Measurements from ENCODE around the gene BCL2L11. TPM values are rescaled to one million over a fixed set of nuclear protein-coding genes. Genes with fewer than 3 reads are reported as not detected.

BCL2L11 gene
- total RNA-seq, 1 donor from 2014 or later, result 19.3 TPM

DNA sequence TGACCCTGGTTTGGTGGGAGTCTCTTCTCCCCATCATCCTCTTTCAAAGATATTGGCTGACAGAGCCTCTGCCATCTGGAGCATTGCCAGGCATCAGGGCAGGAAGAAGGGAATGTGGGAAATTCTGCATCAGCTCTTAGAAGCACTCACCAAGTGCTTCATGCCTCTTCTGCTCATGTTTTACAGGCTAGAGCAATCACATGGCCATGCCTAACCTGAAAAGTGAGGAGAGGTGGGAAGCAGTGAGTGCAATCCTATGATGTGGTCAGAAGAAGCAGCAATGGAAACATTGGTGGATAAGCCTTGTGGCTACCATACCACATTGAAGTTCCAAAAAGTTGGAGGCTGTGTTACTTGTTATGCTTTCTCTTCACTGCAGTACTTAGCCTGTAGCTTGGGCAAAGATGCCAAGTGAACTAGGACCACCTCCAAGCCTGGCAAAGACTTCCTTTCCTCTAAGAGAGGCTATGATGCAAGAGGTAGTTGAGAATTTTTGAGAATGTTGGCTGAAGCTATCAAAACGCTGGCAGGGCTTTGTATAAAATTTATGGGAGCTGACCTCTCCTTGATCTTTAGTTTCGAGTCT, 64.1 kb downstream of the BCL2L11 start:
- H3K79me2 ChIP-seq (ENCODE audit: insufficient read depth, low read length), result no peaks in the 10 kb centered on the region
- H3K36me3 Mint-ChIP-seq (ENCODE audit: low read depth, unreplicated experiment), result no peaks in the 10 kb centered on the region
- TF ChIP-seq, protein P1, sequence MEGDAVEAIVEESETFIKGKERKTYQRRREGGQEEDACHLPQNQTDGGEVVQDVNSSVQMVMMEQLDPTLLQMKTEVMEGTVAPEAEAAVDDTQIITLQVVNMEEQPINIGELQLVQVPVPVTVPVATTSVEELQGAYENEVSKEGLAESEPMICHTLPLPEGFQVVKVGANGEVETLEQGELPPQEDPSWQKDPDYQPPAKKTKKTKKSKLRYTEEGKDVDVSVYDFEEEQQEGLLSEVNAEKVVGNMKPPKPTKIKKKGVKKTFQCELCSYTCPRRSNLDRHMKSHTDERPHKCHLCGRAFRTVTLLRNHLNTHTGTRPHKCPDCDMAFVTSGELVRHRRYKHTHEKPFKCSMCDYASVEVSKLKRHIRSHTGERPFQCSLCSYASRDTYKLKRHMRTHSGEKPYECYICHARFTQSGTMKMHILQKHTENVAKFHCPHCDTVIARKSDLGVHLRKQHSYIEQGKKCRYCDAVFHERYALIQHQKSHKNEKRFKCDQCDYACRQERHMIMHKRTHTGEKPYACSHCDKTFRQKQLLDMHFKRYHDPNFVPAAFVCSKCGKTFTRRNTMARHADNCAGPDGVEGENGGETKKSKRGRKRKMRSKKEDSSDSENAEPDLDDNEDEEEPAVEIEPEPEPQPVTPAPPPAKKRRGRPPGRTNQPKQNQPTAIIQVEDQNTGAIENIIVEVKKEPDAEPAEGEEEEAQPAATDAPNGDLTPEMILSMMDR (IDR thresholded peaks at IDR 0.05; ENCODE audit: insufficient read depth, low read depth, low read length), result no peak
- TF ChIP-seq EZH2 (IDR thresholded peaks at IDR 0.05; ENCODE audit: insufficient read depth, low read length), result no peak
- no peaks in the 10 kb centered on the region for H4K20me1 ChIP-seq (ENCODE audit: insufficient read depth, low read length)
- H3K9me3 ChIP-seq (ENCODE audit: insufficient read depth, low read depth, low read length), result no peaks in the 10 kb centered on the region
- no peak overlapping the region for H3K4me3 Mint-ChIP-seq (ENCODE audit: unreplicated experiment)
- H3K27me3 ChIP-seq (ENCODE audit: insufficient read depth, low read length), result peaks cover 3% of the 10 kb centered on the region
- H3K9me3 Mint-ChIP-seq (ENCODE audit: unreplicated experiment), result peaks cover 4% of the 10 kb centered on the region
- peaks cover 24% of the 10 kb centered on the region for H3K27me3 Mint-ChIP-seq (ENCODE audit: low read depth, unreplicated experiment)
- no peak overlapping the region for H3K4me2 ChIP-seq (ENCODE audit: low read length)
- no peak overlapping the region for H3K27ac Mint-ChIP-seq (ENCODE audit: unreplicated experiment)
- no peak overlapping the region for H3K9ac ChIP-seq (ENCODE audit: low read length)
- no peak overlapping the region for H2AFZ ChIP-seq (ENCODE audit: low read depth, low read length)
- H3K4me1 Mint-ChIP-seq (ENCODE audit: low read depth, unreplicated experiment), result no peaks in the 10 kb centered on the region
- no peak overlapping the region for H3K27ac ChIP-seq (ENCODE audit: low read depth, low read length)
- H3K4me1 ChIP-seq (ENCODE audit: insufficient read depth, low read length), result no peaks in the 10 kb centered on the region
- DNase-seq (ENCODE audit: low read depth) (no peak), FAIRE-seq (no peak)
- no peaks in the 10 kb centered on the region for H3K36me3 ChIP-seq (ENCODE audit: insufficient read depth, low read length)
- H3K4me3 ChIP-seq (ENCODE audit: insufficient read depth, low read depth, low read length), result no peak overlapping the region

DNA sequence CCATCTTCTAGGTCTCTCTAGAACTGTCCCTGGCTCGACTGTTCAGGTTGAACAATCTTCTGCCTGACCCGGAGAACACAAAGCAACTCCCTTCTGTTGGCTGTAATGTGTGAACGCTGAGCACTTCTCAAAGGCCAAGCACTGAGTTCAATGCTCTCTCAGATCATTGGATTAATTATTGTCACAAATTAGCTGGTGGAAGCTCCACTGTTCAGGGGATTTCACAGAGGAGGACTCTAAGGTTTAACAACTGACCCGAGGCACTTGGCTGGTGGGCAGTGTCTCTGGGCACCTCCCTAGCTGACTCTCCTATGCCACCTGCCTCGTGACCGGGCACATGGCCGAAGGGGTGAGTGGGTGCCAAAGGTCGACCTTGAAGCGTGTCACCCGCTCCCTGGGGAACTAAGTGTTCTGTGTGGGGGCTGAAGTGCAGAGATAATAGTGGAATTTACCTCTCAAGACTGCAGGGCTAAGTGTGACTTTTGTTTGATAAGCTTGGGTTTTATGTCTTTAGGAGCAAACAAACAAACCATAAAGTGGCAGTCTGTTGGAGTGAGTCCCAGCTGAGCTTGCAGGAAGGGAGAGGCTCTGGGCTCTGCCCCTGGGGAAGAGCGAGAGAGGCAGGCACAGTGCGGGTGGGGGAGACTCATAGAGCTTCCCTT, 64.8 kb downstream of the BCL2L11 start:
- Mint-ChIP-seq H3K36me3 (ENCODE audit: low read depth, unreplicated experiment) (no peaks in the 10 kb centered on the region), H3K4me1 (ENCODE audit: low read depth, unreplicated experiment) (no peaks in the 10 kb centered on the region), H3K4me3 (ENCODE audit: unreplicated experiment) (no peak overlapping the region), H3K9me3 (ENCODE audit: unreplicated experiment) (peaks cover 4% of the 10 kb centered on the region), H3K27ac (ENCODE audit: unreplicated experiment) (no peak overlapping the region), H3K27me3 (ENCODE audit: low read depth, unreplicated experiment) (peaks cover 24% of the 10 kb centered on the region)
- no peak overlapping the region for H3K27ac ChIP-seq (ENCODE audit: low read depth, low read length)
- no peak for TF ChIP-seq EZH2 (IDR thresholded peaks at IDR 0.05; ENCODE audit: insufficient read depth, low read length)
- TF ChIP-seq, protein P1 (IDR thresholded peaks at IDR 0.05; ENCODE audit: insufficient read depth, low read depth, low read length), result no peak
- no peak overlapping the region for H3K9ac ChIP-seq (ENCODE audit: low read length)
- no peaks in the 10 kb centered on the region for H3K4me1 ChIP-seq (ENCODE audit: insufficient read depth, low read length)
- FAIRE-seq, result no peak
- no peak for DNase-seq (ENCODE audit: low read depth)
- no peaks in the 10 kb centered on the region for H3K36me3 ChIP-seq (ENCODE audit: insufficient read depth, low read length)
- H2AFZ ChIP-seq (ENCODE audit: low read depth, low read length), result no peak overlapping the region
- H3K4me3 ChIP-seq (ENCODE audit: insufficient read depth, low read depth, low read length), result no peak overlapping the region
- H3K79me2 ChIP-seq (ENCODE audit: insufficient read depth, low read length), result no peaks in the 10 kb centered on the region
- peaks cover 3% of the 10 kb centered on the region for H3K27me3 ChIP-seq (ENCODE audit: insufficient read depth, low read length)
- no peak overlapping the region for H3K4me2 ChIP-seq (ENCODE audit: low read length)
- no peaks in the 10 kb centered on the region for H3K9me3 ChIP-seq (ENCODE audit: insufficient read depth, low read depth, low read length)
- H4K20me1 ChIP-seq (ENCODE audit: insufficient read depth, low read length), result no peaks in the 10 kb centered on the region

- peaks cover 4% of the 10 kb centered on the region for H3K9me3 Mint-ChIP-seq (ENCODE audit: unreplicated experiment)
- no peaks in the 10 kb centered on the region for H3K36me3 Mint-ChIP-seq (ENCODE audit: low read depth, unreplicated experiment)
- no peak for FAIRE-seq
- no peak for TF ChIP-seq EZH2 (IDR thresholded peaks at IDR 0.05; ENCODE audit: insufficient read depth, low read length)
- TF ChIP-seq, protein P1 (IDR thresholded peaks at IDR 0.05; ENCODE audit: insufficient read depth, low read depth, low read length), result no peak
- Histone ChIP-seq H2AFZ (ENCODE audit: low read depth, low read length) (no peak overlapping the region), H3K27me3 (ENCODE audit: insufficient read depth, low read length) (peaks cover 3% of the 10 kb centered on the region), H3K4me3 (ENCODE audit: insufficient read depth, low read depth, low read length) (no peak overlapping the region), H3K4me2 (ENCODE audit: low read length) (no peak overlapping the region), H3K36me3 (ENCODE audit: insufficient read depth, low read length) (no peaks in the 10 kb centered on the region), H3K27ac (ENCODE audit: low read depth, low read length) (no peak overlapping the region), H3K79me2 (ENCODE audit: insufficient read depth, low read length) (no peaks in the 10 kb centered on the region), H3K9me3 (ENCODE audit: insufficient read depth, low read depth, low read length) (no peaks in the 10 kb centered on the region), H3K4me1 (ENCODE audit: insufficient read depth, low read length) (no peaks in the 10 kb centered on the region), H3K9ac (ENCODE audit: low read length) (no peak overlapping the region), H4K20me1 (ENCODE audit: insufficient read depth, low read length) (no peaks in the 10 kb centered on the region)
- H3K27ac Mint-ChIP-seq (ENCODE audit: unreplicated experiment), result no peak overlapping the region
- H3K27me3 Mint-ChIP-seq (ENCODE audit: low read depth, unreplicated experiment), result peaks cover 24% of the 10 kb centered on the region
- DNase-seq (ENCODE audit: low read depth), result no peak
- H3K4me3 Mint-ChIP-seq (ENCODE audit: unreplicated experiment), result no peak overlapping the region
- H3K4me1 Mint-ChIP-seq (ENCODE audit: low read depth, unreplicated experiment), result no peaks in the 10 kb centered on the region
These were observed 65.5 kb downstream of the BCL2L11 start for GRCh38 chr2:111186121-111186715.

Measured in astrocyte (in vitro differentiated cells and primary cell).